ENCODE data around the gene TAOK3.

Gene TAOK3

DNA sequence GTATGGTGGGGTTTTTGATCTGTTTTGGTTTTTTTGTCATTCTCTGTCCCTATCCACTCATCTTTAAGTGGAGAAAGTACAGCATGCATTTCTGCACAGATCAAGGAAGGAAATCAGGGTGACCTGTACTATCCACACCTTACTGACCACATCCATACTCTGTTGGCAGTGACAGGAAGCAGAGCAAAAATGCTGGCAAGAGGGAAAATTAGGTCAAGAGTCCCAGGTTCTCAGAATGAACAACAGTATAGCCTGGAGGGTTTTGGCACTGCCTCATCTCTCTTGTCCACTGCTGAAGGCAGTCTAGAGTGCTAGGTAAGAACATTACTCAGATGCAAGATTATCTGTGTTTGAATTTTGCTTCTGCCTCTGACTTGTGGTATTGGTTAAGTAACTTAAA lies 70.7 kb downstream of the TAOK3 start:
- H3K4me3 ChIP-seq (ENCODE audit: low read depth, low read length) = no peak overlapping the region
- TF ChIP-seq, protein P1, sequence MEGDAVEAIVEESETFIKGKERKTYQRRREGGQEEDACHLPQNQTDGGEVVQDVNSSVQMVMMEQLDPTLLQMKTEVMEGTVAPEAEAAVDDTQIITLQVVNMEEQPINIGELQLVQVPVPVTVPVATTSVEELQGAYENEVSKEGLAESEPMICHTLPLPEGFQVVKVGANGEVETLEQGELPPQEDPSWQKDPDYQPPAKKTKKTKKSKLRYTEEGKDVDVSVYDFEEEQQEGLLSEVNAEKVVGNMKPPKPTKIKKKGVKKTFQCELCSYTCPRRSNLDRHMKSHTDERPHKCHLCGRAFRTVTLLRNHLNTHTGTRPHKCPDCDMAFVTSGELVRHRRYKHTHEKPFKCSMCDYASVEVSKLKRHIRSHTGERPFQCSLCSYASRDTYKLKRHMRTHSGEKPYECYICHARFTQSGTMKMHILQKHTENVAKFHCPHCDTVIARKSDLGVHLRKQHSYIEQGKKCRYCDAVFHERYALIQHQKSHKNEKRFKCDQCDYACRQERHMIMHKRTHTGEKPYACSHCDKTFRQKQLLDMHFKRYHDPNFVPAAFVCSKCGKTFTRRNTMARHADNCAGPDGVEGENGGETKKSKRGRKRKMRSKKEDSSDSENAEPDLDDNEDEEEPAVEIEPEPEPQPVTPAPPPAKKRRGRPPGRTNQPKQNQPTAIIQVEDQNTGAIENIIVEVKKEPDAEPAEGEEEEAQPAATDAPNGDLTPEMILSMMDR (IDR thresholded peaks at IDR 0.05; ENCODE audit: borderline replicate concordance, insufficient read depth, low read depth, low read length) = no peak

DNA sequence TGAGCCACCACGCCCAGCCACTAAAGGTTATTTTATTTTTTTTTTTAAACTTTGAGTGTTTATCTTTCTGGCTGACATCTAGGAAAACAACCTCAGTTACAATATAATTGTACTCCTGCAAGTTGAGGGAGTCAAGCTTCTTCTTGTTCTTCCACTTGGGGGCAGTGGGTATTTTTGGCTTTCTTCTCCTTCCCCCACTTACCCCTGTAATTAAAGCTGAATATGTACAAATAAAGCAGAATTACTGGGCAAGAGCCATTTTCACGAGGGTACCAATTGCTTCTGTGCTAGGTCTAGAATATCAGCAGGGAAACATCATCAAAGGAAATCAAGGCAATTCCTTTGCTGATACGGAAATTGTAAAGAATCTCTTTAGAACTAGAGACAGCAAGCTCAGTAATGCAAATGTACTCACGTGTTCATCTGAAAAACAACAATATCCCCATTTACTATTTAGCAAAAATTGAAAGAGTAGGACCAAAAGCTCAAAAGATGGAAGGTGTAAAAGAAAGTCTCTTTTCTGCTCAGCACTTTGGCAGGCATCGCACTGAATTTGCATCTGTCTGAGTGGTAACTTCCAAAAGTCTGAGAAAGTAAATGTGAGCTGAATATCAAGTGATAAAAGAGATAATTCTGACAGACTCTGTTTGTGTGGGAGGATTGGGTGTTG lies 72.8 kb downstream of the TAOK3 start:
- H3K4me3 ChIP-seq (ENCODE audit: low read depth, low read length) = no peak overlapping the region
- TF ChIP-seq, protein P1 (IDR thresholded peaks at IDR 0.05; ENCODE audit: borderline replicate concordance, insufficient read depth, low read depth, low read length) = no peak

GRCh38 chr12:118297284-118297683 lies 75.4 kb downstream of the TAOK3 start:
- H3K4me3 ChIP-seq (ENCODE audit: low read depth, low read length) = no peak overlapping the region
- TF ChIP-seq, protein P1 (IDR thresholded peaks at IDR 0.05; ENCODE audit: borderline replicate concordance, insufficient read depth, low read depth, low read length) = no peak

DNA sequence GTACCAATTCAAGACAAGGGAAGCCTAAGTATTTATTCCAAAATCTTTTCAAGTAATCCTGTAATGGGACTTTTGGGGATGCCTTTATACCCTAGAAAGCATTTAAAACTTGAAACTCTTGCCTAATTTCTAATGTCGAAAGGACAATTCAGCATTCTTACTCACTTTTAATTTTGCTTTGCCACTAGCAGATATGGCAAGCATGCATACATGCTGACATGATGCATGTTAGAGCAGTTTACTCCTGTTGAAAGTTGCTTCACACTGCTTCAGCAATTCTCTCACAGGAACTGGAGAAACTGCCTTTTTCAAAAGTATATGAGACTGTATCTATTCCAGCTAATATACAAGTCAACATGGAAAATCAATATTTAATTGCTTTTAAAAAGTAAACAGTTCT lies 79.9 kb downstream of the TAOK3 start:
- no peak overlapping the region for H3K4me3 ChIP-seq (ENCODE audit: low read depth, low read length)
- TF ChIP-seq, protein P1 (IDR thresholded peaks at IDR 0.05; ENCODE audit: borderline replicate concordance, insufficient read depth, low read depth, low read length) = no peak

DNA sequence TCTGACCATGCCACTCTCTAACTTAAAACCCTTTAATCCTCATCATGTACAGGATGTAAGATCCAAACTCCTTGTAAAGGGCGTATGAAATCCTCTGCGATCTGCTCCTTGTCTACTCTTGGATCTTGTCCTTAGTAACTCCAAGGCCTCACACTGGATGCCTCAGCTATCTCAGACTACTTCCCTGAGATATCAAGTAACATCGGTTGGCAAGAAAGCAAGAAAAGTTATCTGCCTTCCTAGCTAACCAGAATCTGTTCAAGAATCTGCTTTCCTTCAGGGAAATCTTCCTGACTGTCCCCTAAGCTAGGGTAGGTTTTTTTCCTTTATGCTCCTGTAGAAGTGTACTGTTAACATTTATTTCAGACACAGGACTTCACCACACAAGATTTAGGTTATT lies 82.6 kb downstream of the TAOK3 start:
- no peak overlapping the region for H3K4me3 ChIP-seq (ENCODE audit: low read depth, low read length)
- TF ChIP-seq, protein P1 (IDR thresholded peaks at IDR 0.05; ENCODE audit: borderline replicate concordance, insufficient read depth, low read depth, low read length) = no peak

DNA sequence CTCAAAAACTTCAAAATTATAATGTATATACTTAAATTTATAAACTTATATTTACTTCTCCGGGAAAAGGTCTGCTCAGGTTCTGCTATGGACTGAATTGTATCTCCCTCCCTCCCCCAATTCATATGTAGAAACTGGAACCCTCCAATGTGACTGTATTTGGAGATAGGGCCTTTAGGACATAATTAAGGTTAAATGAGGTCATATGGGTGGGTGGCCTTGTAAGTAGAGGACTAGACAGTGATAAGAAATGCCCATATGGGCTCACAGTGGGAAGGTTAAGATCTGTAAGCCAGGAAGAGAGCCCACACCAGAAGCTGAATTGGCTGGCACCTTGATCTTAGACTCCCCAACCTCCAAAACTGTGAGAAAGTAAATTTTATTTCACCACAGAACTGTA lies 84.5 kb downstream of the TAOK3 start:
- TF ChIP-seq, protein P1 (IDR thresholded peaks at IDR 0.05; ENCODE audit: borderline replicate concordance, insufficient read depth, low read depth, low read length) = no peak
- H3K4me3 ChIP-seq (ENCODE audit: low read depth, low read length) = no peak overlapping the region

- H3K4me3 ChIP-seq (ENCODE audit: low read depth, low read length) = no peak overlapping the region
- TF ChIP-seq, protein P1 (IDR thresholded peaks at IDR 0.05; ENCODE audit: borderline replicate concordance, insufficient read depth, low read depth, low read length) = no peak
These were observed 85.0 kb downstream of the TAOK3 start for GRCh38 chr12:118287728-118288127.

All from GM12875 (cell line).